ENCODE results near the gene FCHSD2.
"Not testable (repeated sequence)": the region's sequence is repeated elsewhere in the genome, so short reads cannot be mapped to it uniquely, and the experiment has no call there.

FCHSD2 gene

DNA sequence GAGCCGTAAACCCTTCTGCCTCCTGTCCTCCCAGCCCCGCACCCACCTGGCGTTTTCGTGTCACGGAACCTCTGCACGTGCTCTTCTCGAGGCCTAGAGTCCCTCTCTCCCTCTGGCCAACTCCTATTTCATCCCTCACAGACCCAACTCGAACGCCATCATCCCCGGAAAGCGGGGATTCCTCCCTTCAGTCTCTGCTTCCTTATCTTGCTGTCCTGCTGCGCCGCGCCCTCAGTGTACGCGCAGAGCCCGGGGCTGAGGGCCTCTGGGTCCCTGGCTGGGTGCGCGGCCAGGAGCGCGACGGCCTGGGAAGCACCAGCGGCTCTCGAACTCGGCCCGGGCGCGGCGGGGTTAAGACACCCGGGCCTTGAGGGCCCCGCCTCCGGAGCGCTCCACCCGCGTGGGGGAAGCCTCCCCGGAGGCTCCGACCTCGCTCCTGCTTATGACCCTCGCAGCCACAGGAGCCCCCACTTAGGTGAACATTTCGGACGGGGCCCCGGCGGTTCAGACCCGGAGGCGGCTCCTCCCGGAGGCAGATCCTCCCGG lies 328.3 kb downstream of the FCHSD2 start:
- peak in 1 of 2 donors; percentile 84 for DNase-seq

- peak; percentile 74 to 78 for DNase-seq
Measured at GRCh38 chr11:72812967-72813739, 329.0 kb downstream of the FCHSD2 start.

GRCh38 chr11:72812604-72812966 lies 329.5 kb downstream of the FCHSD2 start:
- DNase-seq: no peak

DNA sequence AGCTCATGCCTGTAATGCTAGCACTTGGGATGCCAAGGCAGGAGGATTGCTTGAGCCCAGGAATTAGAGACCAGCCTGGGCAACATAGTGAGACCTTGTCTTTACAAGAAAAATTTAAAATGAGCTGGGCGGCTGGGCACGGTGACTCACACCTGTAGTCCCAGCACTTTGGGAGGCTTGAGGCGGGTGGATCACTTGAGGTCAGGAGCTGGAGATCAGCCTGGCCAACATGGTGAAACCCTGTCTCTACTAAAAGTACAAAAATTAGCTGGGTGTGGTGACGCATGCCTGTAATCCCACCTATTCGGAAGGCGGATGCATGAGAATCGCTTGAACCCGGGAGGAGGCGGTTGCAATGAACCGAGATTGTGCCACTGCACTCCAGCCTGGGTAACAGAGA lies 330.4 kb downstream of the FCHSD2 start:
- not testable (repeated sequence) for DNase-seq

DNA sequence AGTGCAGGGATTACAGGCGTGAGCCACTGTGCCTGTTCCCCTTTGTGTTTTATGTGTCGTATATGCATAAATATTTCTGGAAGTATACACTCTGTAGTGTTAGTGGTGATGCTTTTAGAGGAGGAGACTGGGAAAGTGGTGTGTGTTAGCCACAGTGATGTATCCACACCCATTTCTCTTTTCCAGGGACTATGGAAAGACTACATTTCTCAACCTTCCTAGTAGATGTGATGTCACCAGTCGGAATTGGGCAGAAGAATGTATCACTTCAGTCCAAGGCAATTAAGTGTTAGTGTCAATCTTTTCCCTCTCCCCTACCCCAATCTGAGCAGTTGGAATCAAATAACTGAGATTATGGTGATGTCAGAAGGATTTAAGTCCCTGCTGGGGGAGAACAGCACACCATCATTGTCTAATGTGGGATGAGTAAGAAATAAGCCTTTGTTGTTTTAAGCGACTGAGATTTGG lies 333.8 kb downstream of the FCHSD2 start:
- DNase-seq: no peak

DNA sequence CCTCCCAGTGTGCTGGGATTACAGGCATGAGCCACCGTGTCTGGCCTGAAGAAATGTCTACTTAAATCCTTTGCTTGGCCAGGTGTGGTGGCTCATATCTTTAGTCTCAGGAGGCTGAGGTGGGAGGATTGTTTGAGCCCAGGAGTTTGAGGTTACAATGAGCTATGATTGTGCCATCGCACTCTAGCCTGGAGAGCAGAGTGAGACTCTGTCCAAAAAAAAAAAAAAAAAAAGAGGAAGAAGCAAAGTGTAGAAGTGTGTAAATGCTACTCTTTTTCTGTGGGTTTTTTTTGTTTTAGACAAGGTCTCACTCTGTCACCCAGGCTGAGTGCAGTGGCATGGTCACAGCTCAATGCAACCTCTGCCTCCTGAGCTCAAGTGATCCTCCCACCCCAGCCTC lies 334.3 kb downstream of the FCHSD2 start:
- no peak for DNase-seq

DNA sequence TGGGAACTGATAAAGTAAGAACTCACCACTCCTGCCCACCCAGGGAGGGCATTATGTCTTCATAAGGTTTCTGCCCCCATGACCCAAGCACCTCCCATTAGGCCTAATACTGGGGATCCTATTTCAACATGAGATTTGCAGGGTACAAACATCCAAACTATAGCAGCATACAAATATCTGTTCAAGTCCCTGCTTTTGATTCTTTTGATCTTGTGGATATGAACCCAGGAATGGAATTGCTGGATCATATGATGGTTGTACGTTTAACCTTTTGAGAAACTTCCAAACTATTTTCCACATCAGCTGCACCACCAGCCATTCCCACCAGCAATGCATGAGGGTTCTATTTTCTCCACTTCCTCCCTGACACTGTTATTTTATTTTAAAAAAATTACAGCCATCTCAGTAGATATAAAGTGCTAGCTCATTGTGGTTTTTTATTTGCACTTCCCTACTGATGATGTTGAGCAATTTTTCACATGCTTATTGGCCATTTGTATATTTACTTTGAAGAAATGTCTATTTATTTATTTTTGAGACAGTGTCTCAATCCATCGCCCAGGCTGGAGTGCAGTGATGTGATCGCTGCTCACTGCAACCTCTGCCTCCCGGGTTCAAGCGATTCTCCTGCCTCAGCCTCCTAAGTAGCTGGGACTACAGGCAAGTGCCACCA lies 335.0 kb downstream of the FCHSD2 start:
- no peak for DNase-seq

DNA sequence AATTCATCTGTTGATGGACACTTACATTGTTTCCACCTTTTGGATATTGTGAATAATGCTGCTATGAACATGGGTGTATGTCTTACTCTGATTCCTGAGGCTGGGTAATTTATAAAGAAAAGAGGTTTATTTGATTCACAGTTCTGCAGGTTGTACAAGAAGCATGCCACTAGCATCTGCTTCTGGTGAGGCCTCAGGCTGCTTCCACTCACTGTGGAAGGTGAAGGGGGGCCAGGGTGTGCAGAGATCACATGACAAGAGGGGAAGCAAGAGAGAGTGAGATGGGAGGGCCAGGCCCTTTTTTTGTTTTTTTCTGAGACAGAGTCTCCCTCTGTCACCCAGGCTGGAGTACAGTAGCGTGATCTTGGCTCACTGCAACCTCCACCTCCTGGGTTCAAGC lies 335.7 kb downstream of the FCHSD2 start:
- not testable (repeated sequence) for DNase-seq

- peak in 1 of 2 donors; percentile 46 for DNase-seq
Measured at GRCh38 chr11:72805216-72805615, 336.9 kb downstream of the FCHSD2 start.

GRCh38 chr11:72802822-72803221 lies 339.3 kb downstream of the FCHSD2 start:
- no peak for DNase-seq

- DNase-seq: no peak
Measured at GRCh38 chr11:72799441-72799840, 342.7 kb downstream of the FCHSD2 start.

- no peak for DNase-seq
Measured at GRCh38 chr11:72798361-72798760, 343.8 kb downstream of the FCHSD2 start.

GRCh38 chr11:72793425-72794367 lies 348.4 kb downstream of the FCHSD2 start, which contains the start of gene STARD10:
Gene STARD10 (minus strand): TSS chr11:72794047. CDS start chr11:72781181, 12,866 bp downstream.
- peak; percentile 96 for DNase-seq

DNA sequence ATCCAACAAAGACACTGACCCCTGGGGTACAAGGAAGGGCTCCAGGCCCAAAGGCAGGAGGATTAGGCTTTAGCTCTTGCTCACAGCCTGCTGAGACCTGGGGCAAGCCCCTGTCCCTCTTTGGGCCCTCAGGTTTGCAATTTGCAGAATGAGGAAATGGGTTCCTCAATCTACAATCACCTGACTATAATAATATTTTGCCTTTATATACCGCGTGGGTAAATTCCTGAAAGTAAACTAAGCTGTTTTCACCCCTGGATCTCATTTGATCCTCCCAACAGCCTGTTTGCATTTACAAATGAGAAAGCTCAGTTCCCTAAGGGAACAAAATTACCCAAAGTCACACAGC lies 349.1 kb downstream of the FCHSD2 start:
- no peak for DNase-seq

DNA sequence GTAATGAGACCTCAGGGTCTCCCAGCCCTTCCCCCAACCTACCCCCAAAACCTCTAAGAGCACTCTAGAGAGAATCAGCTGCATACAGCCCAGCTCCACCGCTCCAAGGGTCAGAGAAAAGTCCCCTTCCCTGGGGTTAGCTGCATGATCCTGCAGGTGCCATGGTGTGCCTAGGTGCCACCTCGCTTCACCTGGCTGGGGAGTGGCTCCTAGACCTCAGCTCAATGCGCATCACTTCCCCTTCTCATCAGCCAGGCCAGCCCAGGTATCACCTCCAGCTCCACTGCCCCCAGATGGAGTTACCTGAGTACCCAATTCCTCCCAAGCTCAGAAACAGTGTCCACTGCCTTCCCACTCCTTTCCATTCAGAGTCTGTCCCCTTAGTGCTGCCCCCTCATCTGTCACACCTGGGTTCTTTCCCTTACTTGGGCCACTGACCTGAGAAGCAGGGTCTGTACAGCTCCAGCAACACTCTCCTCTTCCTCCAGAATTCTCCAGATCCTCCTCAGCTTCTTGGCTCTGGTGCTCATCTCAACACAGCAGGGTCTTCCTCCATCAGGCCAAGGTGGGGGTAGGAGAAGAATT lies 349.6 kb downstream of the FCHSD2 start:
- no peak for DNase-seq

- not testable (repeated sequence) for DNase-seq
Measured at GRCh38 chr11:72791228-72791627, 350.9 kb downstream of the FCHSD2 start.

DNA sequence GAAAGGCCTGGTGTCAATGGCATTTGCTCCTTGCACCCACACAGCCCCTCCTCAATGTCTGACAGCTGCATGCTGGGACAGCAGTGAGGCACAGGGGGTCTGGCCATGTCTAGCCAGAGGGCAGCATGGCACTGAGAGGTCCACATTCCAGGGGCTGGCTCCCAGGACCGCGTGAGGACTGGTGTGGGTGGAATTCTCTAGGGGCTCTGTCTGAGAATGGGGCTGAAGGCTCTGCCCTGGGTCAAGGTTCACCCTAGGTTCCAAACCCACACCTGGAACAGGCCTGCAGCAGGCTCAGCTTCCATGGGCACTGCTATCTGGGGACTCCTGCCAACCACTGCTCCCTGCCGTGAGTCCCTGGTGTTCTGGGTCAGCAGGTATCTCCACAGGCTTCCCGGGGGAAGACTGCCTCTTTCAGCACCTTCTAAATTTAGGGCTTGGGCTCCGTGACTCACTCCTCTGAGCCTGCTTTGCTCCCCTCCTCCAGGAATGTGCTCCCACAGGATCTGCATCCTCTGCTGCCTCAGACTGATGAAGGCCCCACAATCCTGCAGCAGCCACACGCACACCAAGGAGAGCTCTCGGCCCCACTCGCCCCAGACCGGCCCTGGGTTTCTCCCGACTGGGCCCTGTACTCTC lies 352.5 kb downstream of the FCHSD2 start:
- DNase-seq: no peak

DNA sequence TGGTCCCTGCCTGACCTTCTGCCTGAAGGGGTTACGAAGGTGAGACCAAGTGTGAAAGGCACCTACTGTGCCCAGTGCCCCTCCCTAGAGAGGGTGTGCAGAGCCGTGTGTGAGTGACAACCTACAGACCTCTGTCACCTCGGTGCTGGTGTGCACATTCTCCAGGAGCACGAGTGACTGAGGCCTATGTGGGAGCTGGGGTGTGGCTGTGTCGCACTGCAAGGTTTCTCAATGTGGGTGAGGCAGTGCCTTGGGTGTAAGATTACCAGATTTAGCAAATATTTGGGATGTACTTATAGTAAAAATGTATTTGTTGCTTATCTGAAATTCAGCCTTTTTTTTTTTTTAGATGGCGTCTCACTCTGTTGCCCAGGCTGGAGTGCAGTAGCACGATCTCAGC lies 353.9 kb downstream of the FCHSD2 start:
- DNase-seq: peak in 1 of 2 donors; percentile 30

GRCh38 chr11:72787216-72788104 lies 354.7 kb downstream of the FCHSD2 start:
- no peak for DNase-seq
